GM10248 (cell line): ENCODE data around the gene REC8.
A peak's percentile ranks its signal among the peaks of the same experiment; 100 is the strongest.

Experiments
- CTCF ChIA-PET: fragments of 300-600 bp; sonication (Branson Sonifier 250); formaldehyde crosslinking; extraction: SDS; loops from one replicate; lab custom pipeline; 2021; ENCODE audit warnings: antibody characterized with exemption; lab: Yijun Ruan, JAX
- POLR2A ChIA-PET: fragments of 350-650 bp; sonication (Branson Sonifier 250); formaldehyde crosslinking; extraction: SDS; loops from one replicate; lab custom pipeline; 2020; ENCODE audit warnings: antibody characterized with exemption; lab: Yijun Ruan, JAX
- DNase-seq: peaks from one replicate; pipeline ENCODE4 v3.0.0; 2012; ENCODE audit errors: extremely low spot score
- CTCF ChIP-seq: IDR thresholded peaks from 2 replicates; pipeline ENCODE4 v1.5.1; 2012; ENCODE audit warnings: mild to moderate bottlenecking, low read depth; ENCODE audit errors: extremely low read depth, missing control alignments, control extremely low read depth

REC8 gene

GRCh38 chr14:24206260-24207103 is 34.6 kb downstream of the REC8 start:
- TF ChIP-seq CTCF, result no peak
- ChIA-PET POLR2A (interaction anchor here (0.7 to 1.4 kb wide), 2 partner anchors 11 to 65 kb away, joined by 3 to 5 read pairs; partner anchors contain the start of genes RABGGTA and TM9SF1), CTCF (interaction anchor here (0.9 to 2.4 kb wide), 5 partner anchors 9 to 68 kb away, joined by 3 to 17 read pairs (median 3); partner anchors contain the start of genes IRF9, MDP1 and TM9SF1)
- DNase-seq, result no peak

- no peak for TF ChIP-seq CTCF
- ChIA-PET POLR2A (interaction anchor here (0.7 to 1.4 kb wide), 2 partner anchors 12 to 64 kb away, joined by 3 to 5 read pairs; partner anchors contain the start of genes RABGGTA and TM9SF1), CTCF (interaction anchor here (0.9 to 2.4 kb wide), 4 partner anchors 8 to 69 kb away, joined by 3 to 17 read pairs (median 4); partner anchors contain the start of genes IRF9, MDP1 and TM9SF1)
- DNase-seq, result no peak
These were observed 35.2 kb downstream of the REC8 start for GRCh38 chr14:24207104-24207551.

- no peak for DNase-seq
- TF ChIP-seq CTCF, result no peak
- CTCF ChIA-PET, result interaction anchor here (0.6 to 2.4 kb wide), 4 partner anchors 8 to 46 kb away, joined by 3 to 17 read pairs (median 4); partner anchors contain the start of genes IRF9, MDP1 and TM9SF1
- POLR2A ChIA-PET, result interaction anchor here (0.6 to 0.7 kb wide), 2 partner anchors 64 to 136 kb away, joined by 3 read pairs; partner anchors contain the start of genes CPNE6 and RABGGTA
These were observed 35.7 kb downstream of the REC8 start for GRCh38 chr14:24207625-24208024.

GRCh38 chr14:24211311-24211710 is 39.4 kb downstream of the REC8 start:
- no peak for TF ChIP-seq CTCF
- DNase-seq, result no peak
- ChIA-PET CTCF (interaction anchor here (1.0 to 5.2 kb wide), 9 partner anchors 9 to 220 kb away, joined by 3 to 42 read pairs (median 4); partner anchors contain the start of genes CIDEB, IRF9, LTB4R2 and TINF2), POLR2A (no interaction called here)

GRCh38 chr14:24212924-24213865 is 41.3 kb downstream of the REC8 start, which contains the start of gene CHMP4A:
TSS of gene CHMP4A (minus strand) at chr14:24213488. CDS start at chr14:24213439, 49 bp downstream.
- TF ChIP-seq CTCF, result peak; percentile 8
- CTCF ChIA-PET, result interaction anchor here (0.7 to 5.2 kb wide), 15 partner anchors 9 to 218 kb away, joined by 3 to 42 read pairs (median 5); partner anchors contain the start of genes CIDEB, IRF9, PSME1 and RABGGTA
- DNase-seq, result peak; percentile 97
- POLR2A ChIA-PET, result interaction anchor here (0.6 to 2.0 kb wide), 9 partner anchors 17 to 216 kb away, joined by 3 to 14 read pairs (median 3); partner anchors contain the start of genes CBLN3, EMC9, IRF9 and KHNYN
